H1 (cell line): ENCODE data around the gene TUBGCP6.
"Not testable (repeated sequence)": the region's sequence is repeated elsewhere in the genome, so short reads cannot be mapped to it uniquely, and the experiment has no call there.

Experiments used
- CHD1 ChIP-seq: IDR thresholded peaks from 2 replicates; pipeline ENCODE4 v1.6.1; 2012; ENCODE audit warnings: low read depth, low read length, improper control_type of control experiment
- CTCF ChIP-seq, 3 experiments: IDR thresholded peaks; 1 replicate in 2 of 3; 2 replicates in 1 of 3; pipeline versions ENCODE4 v1.5.1 to v1.6.1; 2011; ENCODE audit warnings: low read length in 3 of 3, mild to moderate bottlenecking in 3 of 3, inconsistent platforms in 2 of 3, low read depth in 1 of 3, moderate library complexity in 1 of 3; ENCODE audit not compliant: insufficient read depth in 1 of 3; ENCODE audit errors: control extremely low read depth in 1 of 3
- E2F6 ChIP-seq: IDR thresholded peaks from 2 replicates; pipeline ENCODE4 v1.6.1; 2012; ENCODE audit warnings: inconsistent platforms
- JUND ChIP-seq: IDR thresholded peaks from 2 replicates; pipeline ENCODE4 v1.6.1; 2011; ENCODE audit warnings: mild to moderate bottlenecking, improper control_type of control experiment, low read length
- USF2 ChIP-seq: IDR thresholded peaks from 2 replicates; pipeline ENCODE4 v1.6.1; 2011; ENCODE audit warnings: low read length, improper control_type of control experiment

- not testable (repeated sequence) for TF ChIP-seq USF2; JUND; E2F6; CTCF (IDR thresholded peaks at IDR 0.05; ENCODE audit: control extremely low read depth in 1 of 3, insufficient read depth in 1 of 3, low read depth in 1 of 3, low read length in 3 of 3); CHD1
Measured at GRCh38 chr22:50204998-50205397, 39.8 kb downstream of the TUBGCP6 start.
